G401.6 (cell line): ENCODE results near the gene RABGAP1L.
"Not testable (repeated sequence)": the region's sequence is repeated elsewhere in the genome, so short reads cannot be mapped to it uniquely, and the experiment has no call there.

Experiments
- FAIRE-seq: peaks from 2 replicates; lab custom pipeline; 2012; peaks lifted over from hg19 to GRCh38; lab: Jason Lieb, UNC

RABGAP1L gene

GRCh38 chr1:174448974-174449373 lies 289.7 kb downstream of the RABGAP1L start:
- FAIRE-seq = no peak

- FAIRE-seq = no peak
Observed at GRCh38 chr1:174451408-174451807, 292.1 kb downstream of the RABGAP1L start.

DNA sequence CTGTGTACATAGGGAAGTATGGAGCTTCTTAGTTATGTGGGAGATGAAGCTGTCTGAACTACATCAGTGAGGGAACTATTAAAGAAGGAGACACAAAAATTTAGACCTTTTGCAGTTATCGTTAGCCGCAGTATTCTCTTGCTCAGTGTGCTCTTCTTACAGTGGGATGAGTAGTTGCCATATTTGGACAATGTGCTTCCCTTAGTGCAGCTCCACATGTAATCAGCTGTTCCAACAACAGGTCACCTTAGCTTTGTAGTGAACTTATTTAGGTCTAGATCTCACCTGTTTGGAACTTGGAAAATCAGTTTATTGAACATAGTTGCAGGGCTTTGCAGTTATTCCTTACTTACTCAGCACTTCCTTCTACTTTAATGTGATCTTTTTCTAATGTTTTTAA lies 306.5 kb downstream of the RABGAP1L start:
- no peak for FAIRE-seq

- FAIRE-seq = no peak
Observed at GRCh38 chr1:174466607-174467006, 307.3 kb downstream of the RABGAP1L start.

DNA sequence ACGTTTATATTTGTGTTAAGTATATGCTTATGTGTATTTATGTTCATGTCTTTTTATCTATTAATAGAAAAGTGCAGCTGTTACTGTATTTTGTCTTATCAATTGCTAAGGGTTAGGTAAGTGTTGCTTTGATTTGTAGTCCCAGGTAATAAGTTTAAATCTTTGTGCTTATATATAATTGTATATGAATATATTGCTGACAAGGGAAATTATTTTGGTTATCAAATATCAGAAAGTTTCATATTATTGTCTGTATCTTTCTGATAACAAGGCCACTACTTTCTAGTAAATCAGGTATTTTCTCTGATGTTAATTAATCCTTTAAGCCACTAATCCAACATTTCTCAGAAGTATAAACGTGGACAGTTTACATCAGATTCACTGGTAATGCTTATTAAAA lies 309.7 kb downstream of the RABGAP1L start:
- no peak for FAIRE-seq

DNA sequence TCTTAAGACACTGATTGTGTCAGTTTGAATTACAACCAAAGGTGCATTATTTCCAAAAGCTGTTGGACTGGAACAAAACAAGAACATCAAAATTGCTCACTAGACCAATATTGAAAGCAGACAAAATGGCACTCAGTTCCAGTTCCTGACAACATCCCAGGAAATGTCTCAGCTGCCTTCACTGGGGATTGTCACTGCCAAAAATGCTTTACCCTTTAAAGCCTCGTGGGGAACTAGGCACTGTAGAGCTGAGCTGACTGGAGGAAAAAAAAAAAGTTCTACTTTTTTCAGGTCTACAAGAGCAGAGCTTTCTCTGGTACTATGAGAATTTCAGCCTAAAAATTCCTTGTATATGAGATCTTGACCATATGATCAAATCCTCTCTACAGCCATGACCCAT lies 310.4 kb downstream of the RABGAP1L start:
- FAIRE-seq = no peak

DNA sequence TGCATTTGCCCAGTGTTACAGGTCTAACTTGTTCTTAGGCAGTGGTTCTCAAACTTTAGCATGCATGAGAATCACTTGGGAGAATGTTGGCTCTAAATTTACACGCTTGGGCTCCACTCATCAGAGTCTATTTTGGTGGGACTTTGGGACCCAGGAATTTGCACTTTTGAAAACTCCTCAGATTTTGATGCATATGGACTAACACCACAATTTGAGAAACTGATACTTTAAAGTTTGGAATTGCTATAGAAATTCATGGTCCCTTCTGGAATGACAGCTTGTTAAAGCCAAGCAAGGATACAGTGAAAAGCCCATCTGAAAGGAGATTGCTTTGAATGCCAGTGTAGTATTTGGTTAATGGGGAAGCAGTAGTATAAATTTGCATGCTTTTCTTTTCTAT lies 320.0 kb downstream of the RABGAP1L start:
- FAIRE-seq = no peak

- no peak for FAIRE-seq
Observed at GRCh38 chr1:174480324-174480723, 321.0 kb downstream of the RABGAP1L start.

- FAIRE-seq = no peak
Observed at GRCh38 chr1:174491606-174492005, 332.3 kb downstream of the RABGAP1L start.

DNA sequence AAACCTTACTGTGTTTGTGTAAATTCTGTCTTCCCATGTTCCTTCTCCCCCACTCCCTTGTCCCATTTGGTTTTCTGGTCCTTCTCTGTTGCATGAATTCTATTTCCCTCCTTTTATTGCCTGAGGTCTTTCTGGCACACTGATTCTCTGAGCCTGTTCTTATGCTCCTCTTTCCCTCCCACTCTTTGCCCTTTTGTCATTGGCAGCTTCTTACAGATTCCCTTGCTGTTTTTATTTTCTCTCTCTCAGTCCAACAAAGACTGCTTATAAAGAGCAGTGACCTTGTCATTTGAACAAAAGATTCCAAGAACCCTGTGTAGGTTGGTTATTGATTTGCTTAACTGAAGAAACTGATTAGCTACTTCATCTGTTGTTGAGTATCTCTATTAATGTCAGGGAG lies 338.2 kb downstream of the RABGAP1L start:
- no peak for FAIRE-seq

GRCh38 chr1:174516755-174517154 lies 357.4 kb downstream of the RABGAP1L start:
- not testable (repeated sequence) for FAIRE-seq

DNA sequence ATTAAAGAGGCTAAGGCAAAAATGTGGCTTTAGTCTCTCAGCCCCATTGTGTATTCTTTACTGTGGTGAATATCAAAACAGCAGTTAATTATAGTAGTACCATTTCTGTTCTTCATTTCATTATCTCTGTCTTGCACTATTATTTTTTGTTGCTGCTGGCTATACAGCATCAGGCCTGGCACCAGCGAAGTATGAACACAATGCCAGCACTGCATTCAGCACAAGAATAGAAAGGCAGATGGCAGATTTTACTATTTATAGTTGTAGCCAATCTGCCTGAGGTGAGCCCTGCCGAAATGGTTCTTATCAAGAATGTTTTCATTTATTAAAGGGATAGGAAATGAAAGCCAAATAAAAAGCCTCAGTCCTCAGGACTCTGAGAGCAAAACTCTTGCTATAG lies 360.5 kb downstream of the RABGAP1L start:
- no peak for FAIRE-seq

DNA sequence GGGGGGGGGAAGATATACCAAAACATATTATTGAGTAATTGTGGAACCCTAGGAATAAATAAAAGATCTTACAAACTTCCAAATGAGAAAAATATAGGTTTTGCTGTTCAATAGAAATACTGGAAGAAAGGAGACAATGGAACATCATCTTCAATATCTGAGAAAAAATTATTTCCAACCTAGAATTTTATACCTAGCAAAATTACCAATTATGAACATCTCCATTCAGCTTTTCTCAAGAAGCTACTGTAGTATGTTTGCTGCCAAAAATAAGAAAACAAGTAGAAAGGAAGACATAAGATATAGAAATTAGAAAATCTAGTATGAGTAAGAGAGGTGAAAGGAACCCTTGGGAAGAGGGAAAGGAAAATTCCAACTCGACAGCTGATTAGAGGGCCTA lies 372.4 kb downstream of the RABGAP1L start:
- no peak for FAIRE-seq

DNA sequence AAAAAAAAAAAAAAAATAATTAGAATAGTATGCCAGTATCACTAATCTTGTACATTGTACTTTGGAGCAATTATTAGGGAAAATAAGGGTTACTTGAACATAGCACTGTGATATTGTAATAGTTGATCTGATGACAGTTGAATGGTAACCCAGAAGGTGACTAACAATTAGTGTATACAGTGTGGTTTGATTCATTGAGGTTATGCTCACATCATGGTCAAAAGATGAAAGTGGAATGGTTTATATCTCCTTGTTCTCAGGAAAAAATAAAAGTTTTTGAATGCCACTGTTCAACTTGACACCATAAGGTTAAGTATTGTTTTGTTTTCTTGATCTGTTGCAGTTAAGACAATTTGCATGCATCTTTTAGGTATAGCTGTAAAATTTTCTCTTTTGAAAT lies 375.5 kb downstream of the RABGAP1L start:
- no peak for FAIRE-seq

- FAIRE-seq = no peak
Observed at GRCh38 chr1:174535207-174535606, 375.9 kb downstream of the RABGAP1L start.

GRCh38 chr1:174543421-174543820 lies 384.1 kb downstream of the RABGAP1L start:
- not testable (repeated sequence) for FAIRE-seq

GRCh38 chr1:174550296-174550695 lies 391.0 kb downstream of the RABGAP1L start:
- no peak for FAIRE-seq

DNA sequence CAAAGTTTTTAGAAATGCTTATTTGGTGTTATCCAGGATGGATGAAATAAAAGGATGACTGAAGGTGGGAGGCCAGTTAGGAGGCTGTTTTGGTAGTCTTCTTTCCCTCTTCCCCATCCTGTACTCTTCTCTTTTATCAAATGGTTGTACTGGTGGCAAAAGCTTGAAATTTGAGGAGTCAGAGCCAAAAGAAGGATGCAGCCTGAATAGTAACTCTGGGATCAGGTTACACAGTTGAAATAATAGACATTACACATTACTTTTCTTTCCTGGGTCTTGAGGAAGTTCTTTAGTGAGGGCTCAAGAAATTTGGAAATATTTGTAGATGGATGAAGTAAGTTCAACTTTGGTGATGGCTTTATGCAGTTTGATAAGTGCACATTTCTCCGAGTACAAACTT lies 397.1 kb downstream of the RABGAP1L start:
- FAIRE-seq = no peak

- FAIRE-seq = no peak
Observed at GRCh38 chr1:174568551-174568950, 409.2 kb downstream of the RABGAP1L start.

DNA sequence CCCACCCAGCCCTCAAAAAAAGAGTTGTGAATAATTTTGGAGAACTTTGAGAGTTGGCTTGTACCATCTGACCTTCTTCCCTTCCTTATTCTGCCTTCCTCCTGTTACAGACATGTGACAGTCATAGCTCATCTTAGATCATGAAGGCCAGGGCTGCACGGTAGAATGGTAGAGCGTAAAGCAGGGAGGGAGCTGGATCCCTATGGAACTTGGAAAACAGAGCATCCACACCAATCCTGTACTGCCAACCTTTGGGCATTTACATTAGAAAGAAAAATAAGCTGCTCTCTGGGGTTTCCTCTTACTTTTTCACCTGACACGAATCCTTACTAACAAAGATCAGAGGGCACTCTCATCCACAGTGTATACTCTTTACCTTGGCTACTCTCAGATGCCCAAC lies 409.9 kb downstream of the RABGAP1L start:
- FAIRE-seq = no peak

- FAIRE-seq = no peak
Observed at GRCh38 chr1:174572771-174573170, 413.5 kb downstream of the RABGAP1L start.

- not testable (repeated sequence) for FAIRE-seq
Observed at GRCh38 chr1:174576120-174576519, 416.8 kb downstream of the RABGAP1L start.

DNA sequence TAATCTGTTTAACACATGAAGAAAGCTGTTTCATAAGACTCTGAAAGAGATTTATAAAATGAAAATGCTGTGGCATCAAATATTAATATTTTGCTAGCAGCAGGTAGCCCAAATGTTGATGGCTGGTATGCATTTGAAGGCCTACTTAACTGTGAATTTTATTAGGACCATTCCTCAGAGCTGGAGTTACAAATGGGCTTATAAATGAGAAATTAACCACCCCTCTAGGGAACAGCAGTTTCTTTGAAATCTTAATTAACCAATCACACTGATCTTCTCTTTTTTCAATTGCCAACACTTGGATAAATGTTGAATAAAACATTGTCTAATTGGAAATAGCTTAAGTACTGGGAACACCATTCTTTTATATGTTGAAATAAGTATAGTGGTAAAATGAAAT lies 418.4 kb downstream of the RABGAP1L start:
- FAIRE-seq = no peak

DNA sequence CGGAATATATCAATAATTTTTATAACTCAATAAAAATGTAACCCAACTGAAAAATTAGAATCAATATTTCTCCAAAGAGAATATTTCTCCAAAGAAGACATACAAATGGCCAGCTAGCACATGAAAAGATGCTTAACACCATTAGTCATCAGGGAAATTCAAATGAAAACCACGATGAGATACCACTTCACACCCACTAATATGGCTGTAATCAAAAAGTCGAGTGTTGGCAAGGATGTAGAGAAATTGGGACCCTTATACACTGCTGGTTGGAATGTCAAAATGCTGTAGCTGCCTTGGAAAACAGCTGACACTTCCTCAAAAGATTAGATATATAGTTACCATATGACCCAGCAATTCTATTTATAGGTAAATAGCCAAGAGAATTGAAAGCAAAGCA lies 421.5 kb downstream of the RABGAP1L start:
- FAIRE-seq = no peak

DNA sequence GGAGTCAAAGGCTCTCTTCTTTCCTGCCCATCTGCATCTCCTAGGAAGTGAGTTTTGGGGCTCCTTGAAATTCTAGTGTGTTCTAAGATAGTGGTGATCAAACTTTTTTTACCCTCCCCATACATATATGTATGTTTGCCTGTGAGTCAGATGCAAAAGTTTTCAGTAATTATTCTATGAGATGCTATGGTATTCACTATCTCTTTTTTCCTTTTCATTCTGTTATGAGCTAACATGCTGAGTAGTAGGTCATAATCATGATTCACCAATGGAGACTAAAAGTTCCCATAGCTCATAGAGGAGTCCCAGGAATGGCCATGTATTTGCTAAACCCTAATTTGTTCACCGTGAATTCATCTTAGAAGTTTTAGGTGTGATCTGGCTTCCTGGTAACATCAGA lies 424.0 kb downstream of the RABGAP1L start:
- no peak for FAIRE-seq
